GM12878 (cell line): Measurements from ENCODE around the gene LGALS9B. TPM values are rescaled to one million over a fixed set of nuclear protein-coding genes. Genes with fewer than 3 reads are reported as not detected.
"Not testable (repeated sequence)": the region's sequence is repeated elsewhere in the genome, so short reads cannot be mapped to it uniquely, and the experiment has no call there.

Experiments
- ATAC-seq: fragments of 200-7000 bp; cut with Tn5 transposase; 3 replicates; pipeline ENCODE4 v1.9.1; 2020; ENCODE audit warnings: mild to moderate bottlenecking, moderate library complexity
- BruUV-seq: library from RNA; stranded (reverse); fragments of 400-500 nt; replicated peaks from 2 replicates; lab custom pipeline; 2021; lab: Mats Ljungman, UMichigan
- CTCF ChIA-PET: fragments of 300-600 bp; sonication (Branson Sonifier 250); formaldehyde crosslinking; extraction: SDS; loops from one replicate; lab custom pipeline; 2021; ENCODE audit warnings: inconsistent platforms; lab: Yijun Ruan, JAX
- POLR2A ChIA-PET: fragments of 350-600 bp; formaldehyde crosslinking; extraction: SDS; loops from one replicate; lab custom pipeline; 2021; ENCODE audit warnings: inconsistent platforms; lab: Charles Lee
- RAD21 ChIA-PET: fragments of 300-600 bp; sonication (Branson Sonifier 250); formaldehyde crosslinking; loops from one replicate; lab custom pipeline; 2023; ENCODE audit warnings: antibody characterized with exemption; ENCODE audit not compliant: unreplicated experiment; lab: Charles Lee
- SMC1A ChIA-PET: fragments of 300-600 bp; sonication (Branson Sonifier 250); formaldehyde crosslinking; loops from one replicate; lab custom pipeline; 2023; ENCODE audit not compliant: unreplicated experiment, uncharacterized antibody; lab: Charles Lee
- DNase-seq: peaks from one replicate; pipeline ENCODE4 v3.0.0-alpha.2; 2011; ENCODE audit warnings: low read depth, low spot score
- FAIRE-seq: peaks from 3 replicates; lab custom pipeline; 2011; peaks lifted over from hg19 to GRCh38; lab: Jason Lieb, UNC
- H2AFZ ChIP-seq: 2 replicates; pipeline ENCODE4 v1.6.0; 2011; ENCODE audit warnings: low read depth, low read length, control low read depth; ENCODE audit not compliant: control insufficient read depth
- H3K27ac ChIP-seq: 2 replicates; pipeline ENCODE4 v1.5.1; 2011; ENCODE audit warnings: control low read depth; ENCODE audit not compliant: control insufficient read depth, insufficient read depth
- H3K27me3 ChIP-seq, 2 experiments: replicated peaks in 1 of 2; 2 replicates each; pipeline versions ENCODE4 v1.6.0 to v1.6.1; 2011; ENCODE audit warnings: low read length in 1 of 2; ENCODE audit not compliant: control insufficient read depth in 2 of 2, insufficient read depth in 2 of 2
- H3K36me3 ChIP-seq, 2 experiments: 2 replicates each; pipeline ENCODE4 v1.5.1; 2011; ENCODE audit warnings: low read length in 1 of 2; ENCODE audit not compliant: control insufficient read depth in 2 of 2, insufficient read depth in 2 of 2
- H3K4me1 ChIP-seq: 2 replicates; pipeline ENCODE4 v1.6.1; 2011; ENCODE audit warnings: mild to moderate bottlenecking, low read length, moderate library complexity, mixed read lengths; ENCODE audit not compliant: control insufficient read depth, insufficient read depth
- H3K4me2 ChIP-seq: 2 replicates; pipeline ENCODE4 v1.6.0; 2011; ENCODE audit warnings: control low read depth; ENCODE audit not compliant: control insufficient read depth, insufficient read depth
- H3K4me3 ChIP-seq: fragments of 200-600 bp; sonication (generic); 2 replicates; pipeline ENCODE4 v1.5.1; 2016
- H3K79me2 ChIP-seq: 2 replicates; pipeline ENCODE4 v1.6.0; 2011; ENCODE audit warnings: low read length; ENCODE audit not compliant: control insufficient read depth, insufficient read depth
- H3K9ac ChIP-seq: 2 replicates; pipeline ENCODE4 v1.8.0; 2011; ENCODE audit warnings: low read length, control low read depth, mixed read lengths; ENCODE audit not compliant: control insufficient read depth, insufficient read depth
- H3K9me3 ChIP-seq: replicated peaks from 3 replicates; pipeline ENCODE4 v1.5.1; 2011; ENCODE audit warnings: mild to moderate bottlenecking, low read length; ENCODE audit not compliant: control insufficient read depth, insufficient read depth
- H4K20me1 ChIP-seq: 2 replicates; pipeline ENCODE4 v1.6.0; 2011; ENCODE audit not compliant: control insufficient read depth, insufficient read depth
- WGBS: methylation state at CpG from one replicate; pipeline ENCODE4 v1.1.6; 2016; ENCODE audit warnings: low lambda C conversion rate; ENCODE audit not compliant: insufficient replicate concordance, insufficient coverage; ENCODE audit errors: missing lambda C conversion rate; 5-methylcytosine and 5-hydroxymethylcytosine counted together
- in situ Hi-C: fragments of 300-500 bp; cut with MboI; formaldehyde crosslinking; loops from 9 replicates; pipeline ENCODE4 v1.14.3; 2018; ENCODE audit warnings: mixed read lengths
- intact Hi-C: fragments of 100-400 bp; cut with micrococcal nuclease; formaldehyde crosslinking; loops from one replicate; pipeline ENCODE4 v1.14.2; 2022; ENCODE audit not compliant: unreplicated experiment
- polyA plus RNA-seq, 11 experiments: library from polyadenylated mRNA; depleted of rRNA in 4 of 11; unstranded in 6 of 11; stranded (reverse) in 5 of 11; fragments of >200 nt; fragmentation: Nextera tagmentation in 4 of 11; fragmentation: Illumina TruSeq in 1 of 11; extraction: Ambion mirVana in 4 of 11; extraction: Trizol in 1 of 11; gene quantifications; 1 replicate in 1 of 11; 2 replicates in 10 of 11; pipeline versions ENCODE4 v1.2.1 to v1.2.3, GENCODE V29; 2011 to 2016; ENCODE audit warnings: inconsistent platforms in 2 of 11, missing spikeins in 2 of 11, low read depth in 1 of 11
- total RNA-seq, 4 experiments: library from RNA; depleted of rRNA in 3 of 4; stranded (reverse); fragments of >200 nt in 3 of 4; fragmentation: Illumina TruSeq in 1 of 4; extraction: Trizol in 1 of 4; gene quantifications; 2 replicates each; pipeline versions ENCODE4 v1.2.1 to v1.2.3, GENCODE V29; 2013 to 2021

LGALS9B gene
- total and polyA plus RNA-seq, 10 of the 15 experiments (the other 5 are each of a cell fraction or from before 2014, with no cell fraction given) = 0.09 to 1.4 (median 0.48) TPM; not detected in 2

GRCh38 chr17:20475137-20475831 is 7.9 kb upstream of the LGALS9B start:
- FAIRE-seq, POLR2A ChIA-PET, H3K27ac ChIP-seq, ATAC-seq, in situ Hi-C loops, intact Hi-C loops, SMC1A ChIA-PET, H3K79me2 ChIP-seq, H3K4me1 ChIP-seq, H2AFZ ChIP-seq, H3K36me3 ChIP-seq, H3K27me3 ChIP-seq, CTCF ChIA-PET, BruUV-seq, H3K4me3 ChIP-seq, H3K4me2 ChIP-seq, H3K9ac ChIP-seq, RAD21 ChIA-PET, H3K9me3 ChIP-seq, DNase-seq, H4K20me1 ChIP-seq: not testable (repeated sequence)
- WGBS = 45% methylated on average over 7 of the region's 8 CpGs

GRCh38 chr17:20474081-20474480 is 6.7 kb upstream of the LGALS9B start:
- not testable (repeated sequence) for BruUV-seq

GRCh38 chr17:20469946-20470345 is 2.6 kb upstream of the LGALS9B start:
- SMC1A ChIA-PET, H3K4me1 ChIP-seq, H3K9me3 ChIP-seq, H3K27ac ChIP-seq, RAD21 ChIA-PET, FAIRE-seq, H3K4me3 ChIP-seq, H4K20me1 ChIP-seq, BruUV-seq, H3K9ac ChIP-seq, POLR2A ChIA-PET, intact Hi-C loops, H3K4me2 ChIP-seq, H2AFZ ChIP-seq, H3K79me2 ChIP-seq, in situ Hi-C loops, H3K36me3 ChIP-seq, H3K27me3 ChIP-seq, DNase-seq, ATAC-seq, CTCF ChIA-PET: not testable (repeated sequence)
- WGBS = 0% methylated on average over 1 of the region's 4 CpGs

More at GRCh38 chr17:20474081-20474480, 6.7 kb upstream of the LGALS9B start:
- H3K4me2 ChIP-seq, SMC1A ChIA-PET, H3K9me3 ChIP-seq, CTCF ChIA-PET, FAIRE-seq, POLR2A ChIA-PET, H4K20me1 ChIP-seq, H3K4me3 ChIP-seq, H3K27me3 ChIP-seq, ATAC-seq, H3K79me2 ChIP-seq, H3K27ac ChIP-seq, DNase-seq, in situ Hi-C loops, H3K4me1 ChIP-seq, H3K36me3 ChIP-seq, RAD21 ChIA-PET, intact Hi-C loops, H2AFZ ChIP-seq, H3K9ac ChIP-seq: not testable (repeated sequence)

- H3K9ac ChIP-seq, POLR2A ChIA-PET, H3K4me3 ChIP-seq, intact Hi-C loops, ATAC-seq, DNase-seq, H3K27ac ChIP-seq, FAIRE-seq, H2AFZ ChIP-seq, BruUV-seq, RAD21 ChIA-PET, SMC1A ChIA-PET, H3K4me2 ChIP-seq, H3K36me3 ChIP-seq, CTCF ChIA-PET, H4K20me1 ChIP-seq, in situ Hi-C loops, H3K9me3 ChIP-seq, H3K79me2 ChIP-seq, H3K27me3 ChIP-seq, H3K4me1 ChIP-seq: not testable (repeated sequence)
- WGBS = no CpG with 5 or more reads among the region's 4 CpGs
These were observed 1.8 kb upstream of the LGALS9B start for GRCh38 chr17:20469107-20469506.
